Liver (tissue), 9 donors: ENCODE measurements around the gene HRH2. TPM values are rescaled to one million over a fixed set of nuclear protein-coding genes. Genes with fewer than 3 reads are reported as not detected.

Experiments used
- DNase-seq: peaks from one replicate; pipeline ENCODE4 v3.0.0-alpha.2; 2017; ENCODE audit warnings: low spot score
- H3K27ac ChIP-seq, 2 donors: one replicate each; pipeline ENCODE4 v1.7.0; 2013; ENCODE audit warnings: inconsistent platforms in 2 of 2, low read length in 2 of 2, control low read depth in 1 of 2, low read depth in 1 of 2, mild to moderate bottlenecking in 1 of 2
- H3K27me3 ChIP-seq, 4 donors: one replicate each; pipeline versions ENCODE4 v1.6.1 to v1.7.0; 2013; ENCODE audit warnings: low read length in 3 of 4, inconsistent platforms in 1 of 4, mild to moderate bottlenecking in 1 of 4, moderate library complexity in 1 of 4; ENCODE audit not compliant: control insufficient read depth in 4 of 4, insufficient read depth in 4 of 4
- H3K36me3 ChIP-seq, 4 donors: one replicate each; pipeline versions ENCODE4 v1.6.1 to v1.7.0; 2013; ENCODE audit warnings: low read length in 3 of 4, mild to moderate bottlenecking in 3 of 4, low read depth in 1 of 4, moderate library complexity in 1 of 4; ENCODE audit not compliant: control insufficient read depth in 4 of 4, insufficient read depth in 3 of 4
- H3K4me1 ChIP-seq, 4 donors: one replicate each; pipeline versions ENCODE4 v1.6.1 to v1.7.0; 2013; ENCODE audit warnings: low read length in 3 of 4, mild to moderate bottlenecking in 3 of 4, moderate library complexity in 1 of 4; ENCODE audit not compliant: control insufficient read depth in 4 of 4, insufficient read depth in 4 of 4
- H3K4me3 ChIP-seq, 3 donors: one replicate each; pipeline versions ENCODE4 v1.6.1 to v1.7.0; 2013; ENCODE audit warnings: low read length in 3 of 3, control low read depth in 1 of 3, low read depth in 1 of 3, mild to moderate bottlenecking in 1 of 3
- H3K9ac ChIP-seq, 2 donors: one replicate each; pipeline ENCODE4 v1.7.0; 2013; ENCODE audit warnings: low read length in 2 of 2, mild to moderate bottlenecking in 2 of 2, moderate library complexity in 2 of 2, control low read depth in 1 of 2, low read depth in 1 of 2
- H3K9me3 ChIP-seq, 4 donors: one replicate each; pipeline versions ENCODE4 v1.6.1 to v1.7.0; 2013; ENCODE audit warnings: low read length in 3 of 4; ENCODE audit not compliant: control insufficient read depth in 4 of 4
- EGR1 ChIP-seq, 2 donors: IDR thresholded peaks; 2 replicates each; pipeline ENCODE4 v1.6.1; 2016 to 2018; ENCODE audit warnings: antibody characterized with exemption in 2 of 2, low read depth in 2 of 2
- FOXA1 ChIP-seq: IDR thresholded peaks from 2 replicates; pipeline ENCODE4 v1.6.1; 2016; ENCODE audit warnings: antibody characterized with exemption
- FOXA2 ChIP-seq: IDR thresholded peaks from 2 replicates; pipeline ENCODE4 v1.6.1; 2016; ENCODE audit warnings: antibody characterized with exemption
- GABPA ChIP-seq, 2 donors: IDR thresholded peaks in 1 of 2; conservative IDR thresholded peaks in 1 of 2; 2 replicates each; pipeline ENCODE4 v1.6.1; 2016; ENCODE audit warnings: antibody characterized with exemption in 2 of 2, mild to moderate bottlenecking in 1 of 2, moderate library complexity in 1 of 2
- HNF4A ChIP-seq, 2 donors: conservative IDR thresholded peaks; 2 replicates each; pipeline ENCODE4 v1.6.1; 2016; ENCODE audit warnings: antibody characterized with exemption in 2 of 2, mild to moderate bottlenecking in 2 of 2
- HNF4G ChIP-seq: IDR thresholded peaks from 2 replicates; pipeline ENCODE4 v1.6.1; 2016; ENCODE audit warnings: antibody characterized with exemption
- JUND ChIP-seq, 2 donors: IDR thresholded peaks; 2 replicates each; pipeline ENCODE4 v1.6.1; 2016; ENCODE audit warnings: antibody characterized with exemption in 2 of 2
- NR2F2 ChIP-seq: IDR thresholded peaks from 2 replicates; pipeline ENCODE4 v1.6.1; 2016; ENCODE audit warnings: antibody characterized with exemption
- RAD21 ChIP-seq, 2 donors: IDR thresholded peaks; 2 replicates each; pipeline ENCODE4 v1.6.1; 2016; ENCODE audit warnings: antibody characterized with exemption in 2 of 2, mild to moderate bottlenecking in 2 of 2
- RXRA ChIP-seq, 2 donors: IDR thresholded peaks; 2 replicates each; pipeline ENCODE4 v1.6.1; 2017 to 2018; ENCODE audit warnings: antibody characterized with exemption in 2 of 2, mild to moderate bottlenecking in 1 of 2
- SP1 ChIP-seq: IDR thresholded peaks from 2 replicates; pipeline ENCODE4 v1.6.1; 2018; ENCODE audit warnings: antibody characterized with exemption, mild to moderate bottlenecking
- WGBS: extraction: QIAGEN DNeasy Blood & Tissue Kit; methylation state at CpG from one replicate; pipeline ENCODE4 v1.1.7; 2013; 5-methylcytosine and 5-hydroxymethylcytosine counted together
- polyA plus RNA-seq, 2 donors: library from polyadenylated mRNA; stranded (reverse) in 1 of 2; unstranded in 1 of 2; fragments of 200-250 nt in 1 of 2; fragments of >200 nt in 1 of 2; fragmentation: Nextera tagmentation in 1 of 2; extraction: Ambion mirVana in 1 of 2; gene quantifications; one replicate each; pipeline versions ENCODE4 v1.2.1 to v1.2.3, GENCODE V29; 2013 to 2015
- total RNA-seq, 2 donors: library from RNA; depleted of rRNA; stranded (reverse); fragments of >200 nt; gene quantifications; one replicate each; pipeline ENCODE4 v1.2.3, GENCODE V29; 2014
- TF ChIP-seq, protein P1 (sequence below): fragments of 150-350 bp; IDR thresholded peaks from 2 replicates; pipeline ENCODE4 v1.5.1; 2017; ENCODE audit warnings: improper control_type of control experiment, low read depth, low read length; ENCODE audit not compliant: missing input control
- TF ChIP-seq, protein P2 (sequence below): IDR thresholded peaks from 2 replicates; pipeline ENCODE4 v1.6.1; 2016; ENCODE audit warnings: antibody characterized with exemption
- TF ChIP-seq, protein P3 (sequence below): IDR thresholded peaks from 2 replicates; pipeline ENCODE4 v1.6.1; 2016; ENCODE audit warnings: antibody characterized with exemption, mild to moderate bottlenecking
- TF ChIP-seq, protein P4 (sequence below): IDR thresholded peaks from 2 replicates; pipeline ENCODE4 v1.6.1; 2016; ENCODE audit warnings: antibody characterized with exemption
- TF ChIP-seq, protein P5 (sequence below): IDR thresholded peaks from 2 replicates; pipeline ENCODE4 v1.6.1; 2016; ENCODE audit warnings: antibody characterized with exemption
- donor health status: healthy.
- donor health status: healthy.
- donor health status: healthy.
- donor health status: healthy.
- donor health status: healthy.

HRH2 gene
- total and polyA plus RNA-seq, 4 donors, result 0.44 to 2.6 (median 1.3) TPM

DNA sequence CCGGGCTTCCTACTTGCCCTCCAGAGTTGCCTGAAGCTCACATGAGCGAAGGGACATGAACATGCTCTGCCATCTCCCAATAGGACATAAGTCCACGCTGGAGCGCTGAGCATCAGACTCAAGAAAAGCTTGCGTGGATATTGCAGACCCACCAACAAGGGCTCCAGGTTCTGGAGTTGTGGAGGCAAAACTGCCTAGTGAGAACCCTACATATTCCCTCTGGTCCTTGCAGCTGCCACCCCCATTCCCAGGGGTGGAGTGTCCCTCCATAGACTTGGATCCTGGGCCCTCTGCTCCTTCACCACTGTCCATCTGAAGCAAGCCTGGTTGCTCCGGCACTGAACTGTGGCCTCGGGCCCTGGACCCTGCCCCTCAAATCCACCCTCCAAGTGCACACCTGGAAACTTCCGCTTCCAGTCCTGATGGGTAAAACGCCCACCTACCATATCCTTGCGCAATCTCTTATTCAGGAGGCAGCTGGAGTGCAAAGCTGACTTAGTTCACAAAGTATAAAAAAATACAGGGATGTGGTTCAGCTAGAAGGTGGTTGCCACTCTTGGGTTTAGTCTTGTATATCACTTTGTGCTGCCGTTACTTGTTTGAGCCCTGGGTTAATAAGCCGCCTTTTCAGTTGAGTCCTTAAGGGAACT is 28.0 kb downstream of the HRH2 start:
- TF ChIP-seq, protein P1, sequence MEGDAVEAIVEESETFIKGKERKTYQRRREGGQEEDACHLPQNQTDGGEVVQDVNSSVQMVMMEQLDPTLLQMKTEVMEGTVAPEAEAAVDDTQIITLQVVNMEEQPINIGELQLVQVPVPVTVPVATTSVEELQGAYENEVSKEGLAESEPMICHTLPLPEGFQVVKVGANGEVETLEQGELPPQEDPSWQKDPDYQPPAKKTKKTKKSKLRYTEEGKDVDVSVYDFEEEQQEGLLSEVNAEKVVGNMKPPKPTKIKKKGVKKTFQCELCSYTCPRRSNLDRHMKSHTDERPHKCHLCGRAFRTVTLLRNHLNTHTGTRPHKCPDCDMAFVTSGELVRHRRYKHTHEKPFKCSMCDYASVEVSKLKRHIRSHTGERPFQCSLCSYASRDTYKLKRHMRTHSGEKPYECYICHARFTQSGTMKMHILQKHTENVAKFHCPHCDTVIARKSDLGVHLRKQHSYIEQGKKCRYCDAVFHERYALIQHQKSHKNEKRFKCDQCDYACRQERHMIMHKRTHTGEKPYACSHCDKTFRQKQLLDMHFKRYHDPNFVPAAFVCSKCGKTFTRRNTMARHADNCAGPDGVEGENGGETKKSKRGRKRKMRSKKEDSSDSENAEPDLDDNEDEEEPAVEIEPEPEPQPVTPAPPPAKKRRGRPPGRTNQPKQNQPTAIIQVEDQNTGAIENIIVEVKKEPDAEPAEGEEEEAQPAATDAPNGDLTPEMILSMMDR, result no peak
- TF ChIP-seq RAD21 (IDR thresholded peaks at IDR 0.05) (no peak), FOXA1 (no peak), HNF4G (no peak)
- TF ChIP-seq, protein P2, sequence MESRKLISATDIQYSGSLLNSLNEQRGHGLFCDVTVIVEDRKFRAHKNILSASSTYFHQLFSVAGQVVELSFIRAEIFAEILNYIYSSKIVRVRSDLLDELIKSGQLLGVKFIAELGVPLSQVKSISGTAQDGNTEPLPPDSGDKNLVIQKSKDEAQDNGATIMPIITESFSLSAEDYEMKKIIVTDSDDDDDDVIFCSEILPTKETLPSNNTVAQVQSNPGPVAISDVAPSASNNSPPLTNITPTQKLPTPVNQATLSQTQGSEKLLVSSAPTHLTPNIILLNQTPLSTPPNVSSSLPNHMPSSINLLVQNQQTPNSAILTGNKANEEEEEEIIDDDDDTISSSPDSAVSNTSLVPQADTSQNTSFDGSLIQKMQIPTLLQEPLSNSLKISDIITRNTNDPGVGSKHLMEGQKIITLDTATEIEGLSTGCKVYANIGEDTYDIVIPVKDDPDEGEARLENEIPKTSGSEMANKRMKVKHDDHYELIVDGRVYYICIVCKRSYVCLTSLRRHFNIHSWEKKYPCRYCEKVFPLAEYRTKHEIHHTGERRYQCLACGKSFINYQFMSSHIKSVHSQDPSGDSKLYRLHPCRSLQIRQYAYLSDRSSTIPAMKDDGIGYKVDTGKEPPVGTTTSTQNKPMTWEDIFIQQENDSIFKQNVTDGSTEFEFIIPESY, result no peak
- TF ChIP-seq, protein P3, sequence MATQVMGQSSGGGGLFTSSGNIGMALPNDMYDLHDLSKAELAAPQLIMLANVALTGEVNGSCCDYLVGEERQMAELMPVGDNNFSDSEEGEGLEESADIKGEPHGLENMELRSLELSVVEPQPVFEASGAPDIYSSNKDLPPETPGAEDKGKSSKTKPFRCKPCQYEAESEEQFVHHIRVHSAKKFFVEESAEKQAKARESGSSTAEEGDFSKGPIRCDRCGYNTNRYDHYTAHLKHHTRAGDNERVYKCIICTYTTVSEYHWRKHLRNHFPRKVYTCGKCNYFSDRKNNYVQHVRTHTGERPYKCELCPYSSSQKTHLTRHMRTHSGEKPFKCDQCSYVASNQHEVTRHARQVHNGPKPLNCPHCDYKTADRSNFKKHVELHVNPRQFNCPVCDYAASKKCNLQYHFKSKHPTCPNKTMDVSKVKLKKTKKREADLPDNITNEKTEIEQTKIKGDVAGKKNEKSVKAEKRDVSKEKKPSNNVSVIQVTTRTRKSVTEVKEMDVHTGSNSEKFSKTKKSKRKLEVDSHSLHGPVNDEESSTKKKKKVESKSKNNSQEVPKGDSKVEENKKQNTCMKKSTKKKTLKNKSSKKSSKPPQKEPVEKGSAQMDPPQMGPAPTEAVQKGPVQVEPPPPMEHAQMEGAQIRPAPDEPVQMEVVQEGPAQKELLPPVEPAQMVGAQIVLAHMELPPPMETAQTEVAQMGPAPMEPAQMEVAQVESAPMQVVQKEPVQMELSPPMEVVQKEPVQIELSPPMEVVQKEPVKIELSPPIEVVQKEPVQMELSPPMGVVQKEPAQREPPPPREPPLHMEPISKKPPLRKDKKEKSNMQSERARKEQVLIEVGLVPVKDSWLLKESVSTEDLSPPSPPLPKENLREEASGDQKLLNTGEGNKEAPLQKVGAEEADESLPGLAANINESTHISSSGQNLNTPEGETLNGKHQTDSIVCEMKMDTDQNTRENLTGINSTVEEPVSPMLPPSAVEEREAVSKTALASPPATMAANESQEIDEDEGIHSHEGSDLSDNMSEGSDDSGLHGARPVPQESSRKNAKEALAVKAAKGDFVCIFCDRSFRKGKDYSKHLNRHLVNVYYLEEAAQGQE, result no peak
- 83% methylated on average over 12 of the region's 12 CpGs for WGBS
- Histone ChIP-seq H3K4me1 (peaks cover 0 to 3% (median 0%) of the 10 kb centered on the region in 4 donors), H3K36me3 (no peaks in the 10 kb centered on the region), H3K27me3 (peaks cover 0 to 7% (median 2%) of the 10 kb centered on the region in 4 donors), H3K27ac (no peak overlapping the region), H3K4me3 (no peak overlapping the region), H3K9ac (no peak overlapping the region), H3K9me3 (no peaks in the 10 kb centered on the region)
- no peak for DNase-seq

DNA sequence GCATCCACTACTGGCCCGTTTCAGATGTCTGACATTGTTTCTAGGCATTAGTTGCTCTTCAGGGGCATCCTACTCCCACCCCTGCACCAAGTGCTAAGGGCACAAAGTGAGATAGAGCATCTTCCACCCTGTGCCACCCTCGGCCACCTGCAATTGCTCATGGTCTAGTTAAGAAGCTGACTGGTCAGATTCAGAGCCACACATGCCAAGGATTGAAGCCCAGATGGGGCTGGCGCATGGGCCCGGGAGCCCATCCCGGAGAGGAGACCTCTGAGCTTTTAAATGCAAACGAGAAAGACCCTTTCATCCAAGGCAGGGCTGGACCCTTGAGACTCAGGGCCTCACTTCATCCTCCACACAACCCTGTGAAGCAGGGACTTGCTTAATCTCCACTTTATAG is 28.5 kb downstream of the HRH2 start:
- no peak for DNase-seq
- Histone ChIP-seq H3K9ac (no peak overlapping the region), H3K4me3 (no peak overlapping the region), H3K27ac (no peak overlapping the region), H3K9me3 (no peaks in the 10 kb centered on the region), H3K4me1 (peaks cover 0 to 3% (median 0%) of the 10 kb centered on the region in 4 donors), H3K27me3 (peaks cover 0 to 6% (median 2%) of the 10 kb centered on the region in 4 donors), H3K36me3 (no peaks in the 10 kb centered on the region)
- 72% methylated on average over 6 of the region's 6 CpGs for WGBS
- no peak for TF ChIP-seq NR2F2
- TF ChIP-seq EGR1 (IDR thresholded peaks at IDR 0.05; ENCODE audit: low read depth in 2 of 2), result no peak
- no peak for TF ChIP-seq HNF4A (conservative IDR thresholded peaks at IDR 0.05)
- TF ChIP-seq, protein P1, result no peak
- TF ChIP-seq, protein P4, sequence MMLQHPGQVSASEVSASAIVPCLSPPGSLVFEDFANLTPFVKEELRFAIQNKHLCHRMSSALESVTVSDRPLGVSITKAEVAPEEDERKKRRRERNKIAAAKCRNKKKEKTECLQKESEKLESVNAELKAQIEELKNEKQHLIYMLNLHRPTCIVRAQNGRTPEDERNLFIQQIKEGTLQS, result no peak
- TF ChIP-seq RAD21 (IDR thresholded peaks at IDR 0.05), result no peak
- TF ChIP-seq HNF4G, result no peak
- TF ChIP-seq SP1, result no peak
- no peak for TF ChIP-seq RXRA (IDR thresholded peaks at IDR 0.05)
- TF ChIP-seq, protein P5, sequence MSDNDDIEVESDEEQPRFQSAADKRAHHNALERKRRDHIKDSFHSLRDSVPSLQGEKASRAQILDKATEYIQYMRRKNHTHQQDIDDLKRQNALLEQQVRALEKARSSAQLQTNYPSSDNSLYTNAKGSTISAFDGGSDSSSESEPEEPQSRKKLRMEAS, result no peak
- TF ChIP-seq FOXA2, result no peak
- TF ChIP-seq, protein P3, result no peak
- TF ChIP-seq JUND (IDR thresholded peaks at IDR 0.05), result no peak
- TF ChIP-seq GABPA (IDR thresholded peaks at IDR 0.05 in 1 of 2, conservative IDR thresholded peaks at IDR 0.05 in 1 of 2), result no peak
